ENCODE results near the gene BLOC1S1.

The BLOC1S1 gene

DNA sequence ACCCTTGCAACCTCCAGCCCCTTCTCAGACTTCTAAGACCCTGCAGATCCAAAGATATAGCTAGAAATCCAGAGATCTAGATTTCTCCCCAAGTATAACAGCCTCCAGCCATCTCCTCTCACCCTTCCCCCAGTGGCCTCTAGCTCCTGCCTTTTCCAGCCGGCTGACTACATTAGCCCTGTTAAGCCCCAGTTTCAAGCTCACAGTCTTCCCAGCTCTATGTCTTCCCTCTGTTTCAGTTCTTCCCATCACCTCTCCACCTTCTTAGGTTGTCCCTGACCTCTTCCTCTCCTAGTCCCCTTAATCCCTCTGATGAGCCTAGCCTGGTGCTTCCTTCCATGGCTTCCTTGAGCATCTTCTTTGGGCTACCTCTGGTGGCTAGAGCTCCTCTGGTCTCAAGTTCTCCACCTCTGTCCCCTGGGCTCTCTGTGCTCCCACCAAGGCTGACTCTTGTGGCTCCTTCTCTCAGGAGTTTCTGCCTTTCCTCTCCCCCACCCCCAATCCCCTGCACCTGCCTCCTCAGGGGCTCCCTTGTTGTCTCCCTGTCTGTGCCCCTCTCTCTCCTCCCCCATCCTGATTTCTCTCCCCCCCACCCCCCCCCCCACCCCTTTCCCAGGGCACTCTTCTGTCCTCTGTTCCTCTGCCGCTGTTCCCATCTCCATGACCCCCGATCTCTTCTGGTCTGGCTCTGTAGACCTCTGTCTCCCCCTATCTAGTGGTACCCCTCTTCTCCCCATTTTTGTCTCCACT lies 26.3 kb downstream of the BLOC1S1 start:
- TF ChIP-seq CTCF (conservative IDR thresholded peaks at IDR 0.05; ENCODE audit: low read depth, low read length): no peak
- peak overlapping the region; percentile 39 for H3K4me3 ChIP-seq (ENCODE audit: low read length)
- no peak for DNase-seq (ENCODE audit: low read depth)

GRCh38 chr12:55742719-55743405 lies 27.0 kb downstream of the BLOC1S1 start, which contains the start of gene GDF11:
Gene GDF11, plus strand, starts transcription at chr12:55743122. Its CDS starts 195 bp downstream, at chr12:55743317.
- H3K4me3 ChIP-seq (ENCODE audit: low read length): peak within 1 kb of the TSS; percentile 69
- TF ChIP-seq CTCF (conservative IDR thresholded peaks at IDR 0.05; ENCODE audit: low read depth, low read length): no peak
- DNase-seq (ENCODE audit: low read depth): no peak

DNA sequence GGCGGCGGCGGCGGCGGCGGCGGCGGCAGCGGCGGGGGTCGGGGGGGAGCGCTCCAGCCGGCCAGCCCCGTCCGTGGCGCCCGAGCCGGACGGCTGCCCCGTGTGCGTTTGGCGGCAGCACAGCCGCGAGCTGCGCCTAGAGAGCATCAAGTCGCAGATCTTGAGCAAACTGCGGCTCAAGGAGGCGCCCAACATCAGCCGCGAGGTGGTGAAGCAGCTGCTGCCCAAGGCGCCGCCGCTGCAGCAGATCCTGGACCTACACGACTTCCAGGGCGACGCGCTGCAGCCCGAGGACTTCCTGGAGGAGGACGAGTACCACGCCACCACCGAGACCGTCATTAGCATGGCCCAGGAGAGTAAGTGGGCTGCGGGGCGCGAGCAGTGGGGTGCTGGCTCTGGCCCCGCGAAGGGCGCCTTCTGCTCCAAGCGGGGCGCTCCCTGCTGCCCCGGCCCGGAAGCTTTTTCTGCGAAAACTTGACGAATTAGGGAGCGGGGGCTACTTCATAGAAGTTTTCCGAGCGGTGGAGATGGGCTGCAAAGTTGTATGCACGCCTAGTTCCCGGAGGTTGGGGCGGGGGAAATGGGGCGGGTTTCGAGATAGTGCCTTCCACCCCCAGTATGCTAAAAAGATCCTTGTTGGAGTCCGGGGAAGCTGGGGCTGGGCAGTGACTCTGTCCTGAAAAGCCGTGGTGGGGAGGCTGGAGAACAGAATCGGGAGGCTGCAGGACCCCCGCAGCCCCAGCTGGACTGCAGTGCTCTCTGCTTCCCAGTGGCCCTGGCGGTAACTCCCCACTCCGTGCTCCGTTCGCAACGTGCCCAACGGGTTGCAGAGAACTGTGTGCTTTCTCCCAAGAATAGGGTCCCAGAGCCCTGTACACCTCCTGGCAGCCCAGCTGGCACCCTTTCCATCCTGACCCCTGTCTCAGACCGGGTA lies 27.8 kb downstream of the BLOC1S1 start:
- peak overlapping the region; percentile 69 for H3K4me3 ChIP-seq (ENCODE audit: low read length)
- peak; percentile 12 for TF ChIP-seq CTCF (conservative IDR thresholded peaks at IDR 0.05; ENCODE audit: low read depth, low read length)
- no peak for DNase-seq (ENCODE audit: low read depth)

DNA sequence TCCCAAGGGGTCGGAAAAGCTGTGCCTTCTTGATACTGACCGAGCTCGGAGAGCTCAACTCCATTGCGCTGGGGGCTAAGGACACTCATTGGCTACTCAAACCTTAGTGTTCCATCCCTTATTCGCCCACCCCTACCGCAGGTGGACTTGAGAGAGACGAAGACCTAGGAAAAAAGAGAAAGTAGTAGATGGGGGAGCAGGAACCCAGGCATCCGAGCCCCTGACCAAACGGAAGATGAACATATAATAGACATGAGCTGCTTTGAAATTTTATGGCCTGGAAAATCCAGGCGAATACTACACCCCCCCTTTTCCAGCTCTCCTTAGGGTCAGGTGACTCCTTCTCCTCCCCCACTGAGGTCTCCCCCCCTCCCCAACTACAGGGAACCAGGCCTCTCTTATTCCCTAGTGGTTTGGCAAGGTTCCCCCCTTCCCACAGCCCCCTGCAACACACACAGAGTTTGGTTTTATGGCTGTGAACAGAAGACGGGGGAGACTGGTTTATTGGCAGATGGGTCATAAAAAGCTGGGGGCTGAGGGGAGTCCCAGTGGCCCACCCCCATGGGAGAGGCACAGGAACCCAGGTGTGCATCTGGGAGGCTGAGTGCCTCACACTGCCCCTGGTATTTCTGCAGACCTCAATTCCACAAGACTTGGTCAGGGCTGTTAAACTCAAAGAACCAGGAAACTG lies 28.6 kb downstream of the BLOC1S1 start:
- no peak for DNase-seq (ENCODE audit: low read depth)
- TF ChIP-seq CTCF (conservative IDR thresholded peaks at IDR 0.05; ENCODE audit: low read depth, low read length): no peak
- peak overlapping the region; percentile 69 for H3K4me3 ChIP-seq (ENCODE audit: low read length)

DNA sequence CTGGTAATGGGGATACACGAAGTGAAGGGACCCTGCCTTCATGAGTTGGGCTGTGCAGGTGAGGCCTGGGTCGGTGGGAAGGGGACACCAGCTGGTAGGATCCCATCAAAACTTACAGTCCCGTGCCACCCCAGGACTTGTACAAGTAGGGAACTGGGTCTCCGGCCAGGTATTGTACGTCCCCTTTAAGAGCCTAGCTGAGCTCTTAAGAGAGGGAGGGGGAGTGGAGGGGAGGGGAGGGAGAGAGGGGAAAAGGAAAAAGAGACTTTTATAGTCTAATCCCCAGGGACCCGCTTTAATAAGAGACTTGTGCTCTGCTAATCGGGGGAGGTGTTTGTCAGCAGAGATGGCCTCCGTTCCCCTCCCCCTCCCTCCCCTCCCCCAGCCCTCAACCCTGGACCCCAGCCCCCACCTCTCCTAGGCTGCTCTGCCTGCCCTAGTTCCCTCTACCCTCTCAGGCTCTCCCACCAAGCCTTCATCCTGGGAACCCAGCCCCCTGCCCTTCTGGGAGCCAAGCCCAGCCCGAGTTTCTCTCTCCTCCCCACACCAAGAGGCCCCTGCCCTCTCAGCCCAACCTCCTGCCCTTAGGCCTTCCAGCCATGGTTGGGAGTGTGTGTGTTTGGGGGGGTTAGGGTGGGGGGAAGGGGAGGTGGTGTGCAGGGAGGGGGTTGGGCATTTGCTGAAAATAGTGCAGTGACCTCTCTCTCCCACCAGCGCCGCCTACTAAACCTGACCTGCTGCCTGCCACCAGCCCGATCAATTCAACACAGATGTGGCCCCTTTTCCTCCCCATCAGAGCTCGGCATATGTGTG lies 29.7 kb downstream of the BLOC1S1 start:
- H3K4me3 ChIP-seq (ENCODE audit: low read length): peak overlapping the region; percentile 69
- DNase-seq (ENCODE audit: low read depth): no peak
- no peak for TF ChIP-seq CTCF (conservative IDR thresholded peaks at IDR 0.05; ENCODE audit: low read depth, low read length)
